ENCODE results near the gene SYMPK.
"Not testable (repeated sequence)": the region's sequence is repeated elsewhere in the genome, so short reads cannot be mapped to it uniquely, and the experiment has no call there.

SYMPK gene

GRCh38 chr19:45872095-45872919, 9.4 kb upstream of the SYMPK start:
- FAIRE-seq: no peak
- DNase-seq (ENCODE audit: insufficient read length, low spot score): no peak

GRCh38 chr19:45870798-45871197, 7.9 kb upstream of the SYMPK start:
- DNase-seq (ENCODE audit: insufficient read length, low spot score): no peak

GRCh38 chr19:45867241-45867640, 4.3 kb upstream of the SYMPK start:
- not testable (repeated sequence) for FAIRE-seq; DNase-seq (ENCODE audit: insufficient read length, low spot score)

More at GRCh38 chr19:45870798-45871197, 7.9 kb upstream of the SYMPK start:
- no peak for FAIRE-seq

GRCh38 chr19:45866400-45867176, 3.6 kb upstream of the SYMPK start:
- no peak for FAIRE-seq

GRCh38 chr19:45865269-45865948, 2.5 kb upstream of the SYMPK start:
- FAIRE-seq: no peak
- no peak for DNase-seq (ENCODE audit: insufficient read length, low spot score)

More at GRCh38 chr19:45866400-45867176, 3.6 kb upstream of the SYMPK start:
- DNase-seq (ENCODE audit: insufficient read length, low spot score): no peak

- FAIRE-seq (no peak), DNase-seq (ENCODE audit: insufficient read length, low spot score) (no peak)
Measured at GRCh38 chr19:45864629-45865082, 1.7 kb upstream of the SYMPK start.

GRCh38 chr19:45863840-45864628, 1.1 kb upstream of the SYMPK start, which contains the start of gene FOXA3:
TSS of gene FOXA3 (plus strand) at chr19:45864326. CDS start at chr19:45864457, 131 bp downstream.
- DNase-seq (ENCODE audit: insufficient read length, low spot score): no peak
- no peak for FAIRE-seq

- no peak for FAIRE-seq
- no peak for DNase-seq (ENCODE audit: insufficient read length, low spot score)
Measured at GRCh38 chr19:45863335-45863839, 440 bp upstream of the SYMPK start.

- DNase-seq (ENCODE audit: insufficient read length, low spot score) (no peak), FAIRE-seq (no peak)
Measured at GRCh38 chr19:45862271-45862563, 730 bp downstream of the SYMPK start.

GRCh38 chr19:45860359-45861259, 2.3 kb downstream of the SYMPK start:
- FAIRE-seq: no peak
- no peak for DNase-seq (ENCODE audit: insufficient read length, low spot score)

- FAIRE-seq: peak; percentile 66
- no peak for DNase-seq (ENCODE audit: insufficient read length, low spot score)
Measured at GRCh38 chr19:45854167-45854778, 8.7 kb downstream of the SYMPK start.

GRCh38 chr19:45852983-45853382, 10.0 kb downstream of the SYMPK start:
- no peak for DNase-seq (ENCODE audit: insufficient read length, low spot score)
- FAIRE-seq: no peak

GRCh38 chr19:45852145-45852750, 10.7 kb downstream of the SYMPK start:
- FAIRE-seq (no peak), DNase-seq (ENCODE audit: insufficient read length, low spot score) (no peak)

GRCh38 chr19:45848922-45849321, 14.0 kb downstream of the SYMPK start:
- DNase-seq (ENCODE audit: insufficient read length, low spot score): no peak

GRCh38 chr19:45847663-45848062, 15.3 kb downstream of the SYMPK start:
- peak; percentile 20 for FAIRE-seq
- DNase-seq (ENCODE audit: insufficient read length, low spot score): no peak

More at GRCh38 chr19:45848922-45849321, 14.0 kb downstream of the SYMPK start:
- FAIRE-seq: no peak

- no peak for FAIRE-seq
- DNase-seq (ENCODE audit: insufficient read length, low spot score): no peak
Measured at GRCh38 chr19:45842198-45842597, 20.7 kb downstream of the SYMPK start.

- no peak for DNase-seq (ENCODE audit: insufficient read length, low spot score)
- no peak for FAIRE-seq
Measured at GRCh38 chr19:45834970-45835369, 28.0 kb downstream of the SYMPK start.

GRCh38 chr19:45828945-45829344, 34.0 kb downstream of the SYMPK start:
- DNase-seq (ENCODE audit: insufficient read length, low spot score) (no peak), FAIRE-seq (no peak)
